K562 (cell line): ENCODE measurements around the gene RDH16. TPM values are rescaled to one million over a fixed set of nuclear protein-coding genes. Genes with fewer than 3 reads are reported as not detected.

Source experiments
- CBX5 ChIP-seq: IDR thresholded peaks from 2 replicates; pipeline ENCODE4 v1.6.1; 2014; ENCODE audit warnings: low read depth, borderline replicate concordance
- CC2D1A ChIP-seq: fragments of 450-650 bp; IDR thresholded peaks from 2 replicates; pipeline ENCODE4 v1.6.1; 2017; ENCODE audit warnings: mild to moderate bottlenecking
- GATA2 ChIP-seq: sonication (generic); formaldehyde crosslinking; IDR thresholded peaks from 2 replicates; pipeline ENCODE4 v1.4.0; 2020; ENCODE audit warnings: mild to moderate bottlenecking, missing genetic modification reagents
- YY1 ChIP-seq, 3 experiments: IDR thresholded peaks; 2 replicates each; pipeline ENCODE4 v1.6.1; 2011; ENCODE audit warnings: low read length in 2 of 3, mild to moderate bottlenecking in 2 of 3, moderate library complexity in 2 of 3, borderline replicate concordance in 1 of 3, control low read depth in 1 of 3, low read depth in 1 of 3; ENCODE audit not compliant: insufficient read depth in 3 of 3, insufficient replicate concordance in 2 of 3, control insufficient read depth in 1 of 3, insufficient read length in 1 of 3; ENCODE audit errors: extremely low read depth in 1 of 3
- ZKSCAN1 ChIP-seq: fragments of 150-350 bp; IDR thresholded peaks from 2 replicates; pipeline ENCODE4 v1.6.1; 2016; ENCODE audit warnings: low read depth, low read length
- ZSCAN29 ChIP-seq: fragments of 450-650 bp; IDR thresholded peaks from 2 replicates; pipeline ENCODE4 v1.6.1; 2017
- polyA plus RNA-seq, 8 experiments: library from polyadenylated mRNA; depleted of rRNA in 4 of 8; stranded (reverse) in 5 of 8; unstranded in 3 of 8; fragments of >200 nt; fragmentation: Nextera tagmentation in 2 of 8; fragmentation: Illumina TruSeq in 1 of 8; extraction: Ambion mirVana in 2 of 8; extraction: Trizol in 1 of 8; gene quantifications; 2 replicates each; pipeline versions ENCODE4 v1.2.1 to v1.2.3, GENCODE V29; 2011 to 2014; ENCODE audit warnings: inconsistent platforms in 1 of 8, missing spikeins in 1 of 8
- total RNA-seq, 7 experiments: library from RNA; depleted of rRNA in 6 of 7; stranded (reverse); fragments of >200 nt in 6 of 7; fragmentation: Illumina TruSeq in 2 of 7; extraction: Trizol in 2 of 7; gene quantifications; 2 replicates each; pipeline versions ENCODE4 v1.2.1 to v1.2.3, GENCODE V29; 2011 to 2021; ENCODE audit warnings: low replicate concordance in 1 of 7
- TF ChIP-seq, protein P1 (sequence below), 2 experiments: fragments of 450-650 bp; IDR thresholded peaks; 2 replicates each; pipeline ENCODE4 v1.6.1; 2016; ENCODE audit warnings: mild to moderate bottlenecking in 2 of 2, borderline replicate concordance in 1 of 2, low read depth in 1 of 2, moderate library complexity in 1 of 2
- TF ChIP-seq, protein P2 (sequence below): sonication (generic); formaldehyde crosslinking; IDR thresholded peaks from 2 replicates; pipeline ENCODE4 v1.8.1; 2023; ENCODE audit warnings: mild to moderate bottlenecking, missing genetic modification reagents
- TF ChIP-seq, protein P3 (sequence below): fragments of 450-650 bp; IDR thresholded peaks from 2 replicates; pipeline ENCODE4 v1.6.1; 2017; ENCODE audit warnings: antibody characterized with exemption
- TF ChIP-seq, protein P4 (sequence below): fragments of 450-650 bp; IDR thresholded peaks from 2 replicates; pipeline ENCODE4 v1.7.0; 2016; ENCODE audit warnings: borderline replicate concordance

The RDH16 gene
- total and polyA plus RNA-seq, 9 of the 15 experiments (the other 6 are each of a cell fraction or from before 2014, with no cell fraction given) = 0.11 to 0.52 (median 0.22) TPM; not detected in 1

DNA sequence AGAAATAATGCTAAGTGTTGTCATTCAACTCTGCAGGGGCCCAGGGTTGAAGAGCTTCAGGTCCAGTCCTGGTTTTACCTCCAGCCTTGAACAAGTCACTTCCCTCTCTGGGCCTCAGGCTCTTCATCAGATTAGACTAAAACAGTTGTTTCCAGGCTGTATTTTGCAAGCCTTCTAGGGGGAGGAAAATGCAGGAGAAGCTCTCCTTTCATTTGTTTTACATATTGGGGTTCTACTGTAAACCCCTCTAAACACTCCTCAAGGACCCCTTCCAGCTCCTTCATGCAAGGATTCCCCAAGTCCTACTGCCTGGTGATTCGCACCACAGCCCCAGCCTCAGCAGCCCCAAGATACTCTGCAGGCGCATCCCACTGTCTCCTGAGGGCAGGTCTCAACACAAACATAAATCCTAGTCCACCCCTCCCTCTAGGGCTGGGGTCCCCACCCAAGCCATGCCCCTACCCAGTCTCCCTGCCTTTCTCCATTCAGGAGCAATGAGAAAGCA, 25.9 kb downstream of the RDH16 start (continued):
- TF ChIP-seq YY1 (IDR thresholded peaks at IDR 0.05; ENCODE audit: borderline replicate concordance in 1 of 3, control insufficient read depth in 1 of 3, extremely low read depth in 1 of 3, insufficient read depth in 3 of 3, insufficient read length in 1 of 3, insufficient replicate concordance in 2 of 3, low read depth in 1 of 3, low read length in 2 of 3) = no peak
- TF ChIP-seq, protein P1, sequence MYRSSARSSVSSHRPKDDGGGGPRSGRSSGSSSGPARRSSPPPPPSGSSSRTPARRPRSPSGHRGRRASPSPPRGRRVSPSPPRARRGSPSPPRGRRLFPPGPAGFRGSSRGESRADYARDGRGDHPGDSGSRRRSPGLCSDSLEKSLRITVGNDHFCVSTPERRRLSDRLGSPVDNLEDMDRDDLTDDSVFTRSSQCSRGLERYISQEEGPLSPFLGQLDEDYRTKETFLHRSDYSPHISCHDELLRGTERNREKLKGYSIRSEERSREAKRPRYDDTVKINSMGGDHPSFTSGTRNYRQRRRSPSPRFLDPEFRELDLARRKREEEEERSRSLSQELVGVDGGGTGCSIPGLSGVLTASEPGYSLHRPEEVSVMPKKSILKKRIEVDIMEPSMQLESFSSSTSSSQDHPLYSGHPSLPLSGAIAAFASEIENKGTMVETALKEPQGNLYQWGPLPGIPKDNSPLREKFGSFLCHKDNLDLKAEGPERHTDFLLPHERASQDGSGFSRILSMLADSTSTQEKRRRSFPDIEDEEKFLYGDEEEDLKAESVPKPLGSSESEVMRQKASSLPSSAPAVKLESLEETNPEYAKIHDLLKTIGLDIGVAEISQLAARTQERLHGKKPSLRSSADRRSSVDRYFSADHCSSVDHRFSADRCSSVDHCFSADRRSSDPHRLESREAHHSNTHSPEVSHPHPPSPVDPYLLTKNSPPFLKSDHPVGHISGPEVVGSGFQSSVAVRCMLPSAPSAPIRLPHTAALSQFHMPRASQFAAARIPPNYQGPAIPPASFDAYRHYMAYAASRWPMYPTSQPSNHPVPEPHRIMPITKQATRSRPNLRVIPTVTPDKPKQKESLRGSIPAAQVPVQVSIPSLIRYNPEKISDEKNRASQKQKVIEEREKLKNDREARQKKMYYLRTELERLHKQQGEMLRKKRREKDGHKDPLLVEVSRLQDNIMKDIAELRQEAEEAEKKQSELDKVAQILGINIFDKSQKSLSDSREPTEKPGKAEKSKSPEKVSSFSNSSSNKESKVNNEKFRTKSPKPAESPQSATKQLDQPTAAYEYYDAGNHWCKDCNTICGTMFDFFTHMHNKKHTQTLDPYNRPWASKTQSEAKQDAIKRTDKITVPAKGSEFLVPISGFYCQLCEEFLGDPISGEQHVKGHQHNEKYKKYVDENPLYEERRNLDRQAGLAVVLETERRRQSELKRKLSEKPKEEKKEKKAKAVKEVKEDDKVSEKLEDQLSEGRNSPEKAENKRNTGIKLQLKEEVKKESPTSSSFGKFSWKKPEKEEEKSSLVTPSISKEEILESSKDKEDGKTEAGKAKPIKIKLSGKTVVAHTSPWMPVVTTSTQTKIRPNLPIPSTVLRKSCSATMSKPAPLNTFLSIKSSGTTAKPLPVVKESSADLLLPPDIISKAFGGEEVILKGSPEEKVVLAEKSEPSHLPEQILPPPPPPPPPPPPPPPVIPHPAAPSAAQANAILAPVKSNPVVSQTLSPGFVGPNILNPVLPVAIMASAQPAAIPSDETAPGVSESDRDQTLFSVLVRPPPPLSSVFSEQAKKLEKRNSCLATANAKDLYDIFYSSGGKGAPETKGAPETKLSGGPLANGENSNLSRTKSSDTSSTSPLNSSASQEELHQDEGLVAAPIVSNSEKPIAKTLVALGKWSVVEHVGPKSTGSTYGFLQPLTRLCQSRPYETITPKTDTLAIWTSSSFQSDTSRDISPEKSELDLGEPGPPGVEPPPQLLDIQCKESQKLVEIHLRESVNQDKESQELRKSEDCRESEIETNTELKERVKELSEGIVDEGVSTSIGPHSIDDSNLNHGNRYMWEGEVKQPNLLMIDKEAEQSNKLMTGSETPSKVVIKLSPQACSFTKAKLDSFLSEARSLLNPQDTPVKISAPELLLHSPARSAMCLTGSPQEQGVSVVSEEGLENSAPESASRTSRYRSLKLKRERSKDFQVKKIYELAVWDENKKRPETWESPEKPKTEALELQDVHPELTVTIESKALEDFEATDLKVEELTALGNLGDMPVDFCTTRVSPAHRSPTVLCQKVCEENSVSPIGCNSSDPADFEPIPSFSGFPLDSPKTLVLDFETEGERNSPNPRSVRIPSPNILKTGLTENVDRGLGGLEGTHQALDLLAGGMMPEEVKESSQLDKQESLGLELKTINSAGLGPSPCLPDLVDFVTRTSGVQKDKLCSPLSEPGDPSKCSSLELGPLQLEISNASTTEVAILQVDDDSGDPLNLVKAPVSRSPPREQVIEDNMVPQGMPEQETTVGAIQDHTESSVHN (IDR thresholded peaks at IDR 0.05; ENCODE audit: borderline replicate concordance in 1 of 2, low read depth in 1 of 2) = 0 out of 4 replicates have a peak, but pooled peaks of 1 of the 2 experiments have one; percentile 3
- TF ChIP-seq CC2D1A = no peak
- TF ChIP-seq, protein P2, sequence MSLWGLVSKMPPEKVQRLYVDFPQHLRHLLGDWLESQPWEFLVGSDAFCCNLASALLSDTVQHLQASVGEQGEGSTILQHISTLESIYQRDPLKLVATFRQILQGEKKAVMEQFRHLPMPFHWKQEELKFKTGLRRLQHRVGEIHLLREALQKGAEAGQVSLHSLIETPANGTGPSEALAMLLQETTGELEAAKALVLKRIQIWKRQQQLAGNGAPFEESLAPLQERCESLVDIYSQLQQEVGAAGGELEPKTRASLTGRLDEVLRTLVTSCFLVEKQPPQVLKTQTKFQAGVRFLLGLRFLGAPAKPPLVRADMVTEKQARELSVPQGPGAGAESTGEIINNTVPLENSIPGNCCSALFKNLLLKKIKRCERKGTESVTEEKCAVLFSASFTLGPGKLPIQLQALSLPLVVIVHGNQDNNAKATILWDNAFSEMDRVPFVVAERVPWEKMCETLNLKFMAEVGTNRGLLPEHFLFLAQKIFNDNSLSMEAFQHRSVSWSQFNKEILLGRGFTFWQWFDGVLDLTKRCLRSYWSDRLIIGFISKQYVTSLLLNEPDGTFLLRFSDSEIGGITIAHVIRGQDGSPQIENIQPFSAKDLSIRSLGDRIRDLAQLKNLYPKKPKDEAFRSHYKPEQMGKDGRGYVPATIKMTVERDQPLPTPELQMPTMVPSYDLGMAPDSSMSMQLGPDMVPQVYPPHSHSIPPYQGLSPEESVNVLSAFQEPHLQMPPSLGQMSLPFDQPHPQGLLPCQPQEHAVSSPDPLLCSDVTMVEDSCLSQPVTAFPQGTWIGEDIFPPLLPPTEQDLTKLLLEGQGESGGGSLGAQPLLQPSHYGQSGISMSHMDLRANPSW (CRISPR knock-in tag) = no peak
- TF ChIP-seq ZKSCAN1 = no peak
- peak; percentile 18; the same call in 1 of the 2 replicates for TF ChIP-seq GATA2 (CRISPR knock-in tag)
- TF ChIP-seq, protein P3, sequence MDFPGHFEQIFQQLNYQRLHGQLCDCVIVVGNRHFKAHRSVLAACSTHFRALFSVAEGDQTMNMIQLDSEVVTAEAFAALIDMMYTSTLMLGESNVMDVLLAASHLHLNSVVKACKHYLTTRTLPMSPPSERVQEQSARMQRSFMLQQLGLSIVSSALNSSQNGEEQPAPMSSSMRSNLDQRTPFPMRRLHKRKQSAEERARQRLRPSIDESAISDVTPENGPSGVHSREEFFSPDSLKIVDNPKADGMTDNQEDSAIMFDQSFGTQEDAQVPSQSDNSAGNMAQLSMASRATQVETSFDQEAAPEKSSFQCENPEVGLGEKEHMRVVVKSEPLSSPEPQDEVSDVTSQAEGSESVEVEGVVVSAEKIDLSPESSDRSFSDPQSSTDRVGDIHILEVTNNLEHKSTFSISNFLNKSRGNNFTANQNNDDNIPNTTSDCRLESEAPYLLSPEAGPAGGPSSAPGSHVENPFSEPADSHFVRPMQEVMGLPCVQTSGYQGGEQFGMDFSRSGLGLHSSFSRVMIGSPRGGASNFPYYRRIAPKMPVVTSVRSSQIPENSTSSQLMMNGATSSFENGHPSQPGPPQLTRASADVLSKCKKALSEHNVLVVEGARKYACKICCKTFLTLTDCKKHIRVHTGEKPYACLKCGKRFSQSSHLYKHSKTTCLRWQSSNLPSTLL = no peak
- TF ChIP-seq, protein P4, sequence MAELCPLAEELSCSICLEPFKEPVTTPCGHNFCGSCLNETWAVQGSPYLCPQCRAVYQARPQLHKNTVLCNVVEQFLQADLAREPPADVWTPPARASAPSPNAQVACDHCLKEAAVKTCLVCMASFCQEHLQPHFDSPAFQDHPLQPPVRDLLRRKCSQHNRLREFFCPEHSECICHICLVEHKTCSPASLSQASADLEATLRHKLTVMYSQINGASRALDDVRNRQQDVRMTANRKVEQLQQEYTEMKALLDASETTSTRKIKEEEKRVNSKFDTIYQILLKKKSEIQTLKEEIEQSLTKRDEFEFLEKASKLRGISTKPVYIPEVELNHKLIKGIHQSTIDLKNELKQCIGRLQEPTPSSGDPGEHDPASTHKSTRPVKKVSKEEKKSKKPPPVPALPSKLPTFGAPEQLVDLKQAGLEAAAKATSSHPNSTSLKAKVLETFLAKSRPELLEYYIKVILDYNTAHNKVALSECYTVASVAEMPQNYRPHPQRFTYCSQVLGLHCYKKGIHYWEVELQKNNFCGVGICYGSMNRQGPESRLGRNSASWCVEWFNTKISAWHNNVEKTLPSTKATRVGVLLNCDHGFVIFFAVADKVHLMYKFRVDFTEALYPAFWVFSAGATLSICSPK = no peak
- TF ChIP-seq ZSCAN29 = no peak
- TF ChIP-seq CBX5 = no peak
